K562 (cell line): ENCODE results near the gene MBP. TPM values are rescaled to one million over a fixed set of nuclear protein-coding genes. Genes with fewer than 3 reads are reported as not detected.

Experiments used
- HMBOX1 ChIP-seq: sonication (generic); IDR thresholded peaks from 2 replicates; pipeline ENCODE4 v1.6.1; 2016
- HMG20A ChIP-seq: fragments of 450-650 bp; formaldehyde crosslinking; conservative IDR thresholded peaks from 2 replicates; pipeline ENCODE4 v1.4.0; 2020; ENCODE audit warnings: mild to moderate bottlenecking, mixed read lengths
- NFYB ChIP-seq: IDR thresholded peaks from 2 replicates; pipeline ENCODE4 v1.6.1; 2011; ENCODE audit warnings: mild to moderate bottlenecking, moderate library complexity; ENCODE audit not compliant: insufficient read length; ENCODE audit errors: extremely low read depth
- RBBP5 ChIP-seq: fragments of 200-600 bp; sonication (generic); IDR thresholded peaks from 2 replicates; pipeline ENCODE4 v1.6.1; 2012; ENCODE audit warnings: borderline replicate concordance, mild to moderate bottlenecking, low read length, control low read depth, inconsistent platforms; ENCODE audit not compliant: insufficient read depth, poor library complexity, severe bottlenecking
- REST ChIP-seq, 2 experiments: fragments of 450-650 bp; formaldehyde crosslinking in 1 of 2; IDR thresholded peaks; 2 replicates each; pipeline versions ENCODE4 v1.4.0 to v1.6.1; 2014 to 2020; ENCODE audit warnings: mild to moderate bottlenecking in 2 of 2, borderline replicate concordance in 1 of 2, low read depth in 1 of 2
- TBP ChIP-seq: optimal IDR thresholded peaks from 2 replicates; pipeline ENCODE3; 2011; ENCODE audit warnings: low read depth, low read length, improper control_type of control experiment
- YY1 ChIP-seq, 3 experiments: IDR thresholded peaks; 2 replicates each; pipeline ENCODE4 v1.6.1; 2011; ENCODE audit warnings: low read length in 2 of 3, mild to moderate bottlenecking in 2 of 3, moderate library complexity in 2 of 3, borderline replicate concordance in 1 of 3, control low read depth in 1 of 3, low read depth in 1 of 3; ENCODE audit not compliant: insufficient read depth in 3 of 3, insufficient replicate concordance in 2 of 3, control insufficient read depth in 1 of 3, insufficient read length in 1 of 3; ENCODE audit errors: extremely low read depth in 1 of 3
- polyA plus RNA-seq, 8 experiments: library from polyadenylated mRNA; depleted of rRNA in 4 of 8; stranded (reverse) in 5 of 8; unstranded in 3 of 8; fragments of >200 nt; fragmentation: Nextera tagmentation in 2 of 8; fragmentation: Illumina TruSeq in 1 of 8; extraction: Ambion mirVana in 2 of 8; extraction: Trizol in 1 of 8; gene quantifications; 2 replicates each; pipeline versions ENCODE4 v1.2.1 to v1.2.3, GENCODE V29; 2011 to 2014; ENCODE audit warnings: inconsistent platforms in 1 of 8, missing spikeins in 1 of 8
- total RNA-seq, 7 experiments: library from RNA; depleted of rRNA in 6 of 7; stranded (reverse); fragments of >200 nt in 6 of 7; fragmentation: Illumina TruSeq in 2 of 7; extraction: Trizol in 2 of 7; gene quantifications; 2 replicates each; pipeline versions ENCODE4 v1.2.1 to v1.2.3, GENCODE V29; 2011 to 2021; ENCODE audit warnings: low replicate concordance in 1 of 7

The MBP gene
- total and polyA plus RNA-seq, 9 of the 15 experiments (the other 6 are each of a cell fraction or from before 2014, with no cell fraction given), result 0.09 TPM; not detected in 8

- no peak for TF ChIP-seq RBBP5
- TF ChIP-seq YY1 (IDR thresholded peaks at IDR 0.05; ENCODE audit: borderline replicate concordance in 1 of 3, control insufficient read depth in 1 of 3, extremely low read depth in 1 of 3, insufficient read depth in 3 of 3, insufficient read length in 1 of 3, insufficient replicate concordance in 2 of 3, low read depth in 1 of 3, low read length in 2 of 3), result no peak
- no peak for TF ChIP-seq NFYB
- TF ChIP-seq HMG20A (CRISPR knock-in tag), result no peak
- no peak for TF ChIP-seq TBP
- no peak for TF ChIP-seq HMBOX1
- TF ChIP-seq REST (IDR thresholded peaks at IDR 0.05; ENCODE audit: borderline replicate concordance), result no peak
- no peak for TF ChIP-seq REST (CRISPR knock-in tag; IDR thresholded peaks at IDR 0.05; ENCODE audit: low read depth)
Measured at GRCh38 chr18:77103991-77104531, 28.5 kb downstream of the MBP start (continued).
